Ramos (cell line): Measurements from ENCODE around the gene PTPRN2.
"Not testable (repeated sequence)": the region's sequence is repeated elsewhere in the genome, so short reads cannot be mapped to it uniquely, and the experiment has no call there.

Source experiments
- in situ Hi-C: fragments of 300-500 bp; cut with MboI; formaldehyde crosslinking; loops from one replicate; pipeline ENCODE4 v1.14.3; 2022; ENCODE audit warnings: low sequenced_read_pairs; ENCODE audit not compliant: unreplicated experiment

The PTPRN2 gene

DNA sequence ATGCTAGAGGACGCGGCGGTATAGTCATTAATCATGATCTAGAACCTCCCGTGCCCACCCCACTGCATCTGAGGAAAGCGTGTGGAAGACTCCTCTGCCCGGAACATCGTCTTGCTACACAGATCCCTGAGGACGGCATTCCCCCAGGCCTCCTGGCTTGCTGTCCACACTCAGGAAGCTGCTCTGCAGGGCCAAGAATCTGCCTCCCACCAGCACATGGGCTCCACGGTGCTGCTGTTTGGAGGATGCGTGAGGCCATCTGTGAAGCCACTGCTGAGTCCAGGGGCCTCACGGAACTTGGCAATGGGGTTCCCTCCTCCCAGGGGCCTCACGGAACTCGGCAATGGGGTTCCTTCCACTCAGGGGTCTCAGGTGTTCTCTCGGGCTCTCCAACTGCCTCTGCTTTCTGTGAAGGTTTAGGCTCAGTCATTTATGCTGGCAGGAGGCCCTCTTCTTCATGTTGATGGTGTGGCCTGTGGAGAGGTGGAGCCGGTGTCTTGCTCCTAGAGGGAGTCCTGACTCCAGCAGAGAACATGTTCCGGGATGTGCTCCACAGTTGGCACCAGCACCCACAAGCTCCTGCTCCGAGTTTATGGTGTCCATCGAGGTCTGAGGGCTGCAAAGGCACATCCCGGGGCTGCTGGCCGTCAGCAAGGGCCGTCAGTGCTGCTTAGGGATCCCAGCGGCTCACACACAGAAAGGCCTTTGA, 977.5 kb downstream of the PTPRN2 start:
- in situ Hi-C loops, result no loop called here

DNA sequence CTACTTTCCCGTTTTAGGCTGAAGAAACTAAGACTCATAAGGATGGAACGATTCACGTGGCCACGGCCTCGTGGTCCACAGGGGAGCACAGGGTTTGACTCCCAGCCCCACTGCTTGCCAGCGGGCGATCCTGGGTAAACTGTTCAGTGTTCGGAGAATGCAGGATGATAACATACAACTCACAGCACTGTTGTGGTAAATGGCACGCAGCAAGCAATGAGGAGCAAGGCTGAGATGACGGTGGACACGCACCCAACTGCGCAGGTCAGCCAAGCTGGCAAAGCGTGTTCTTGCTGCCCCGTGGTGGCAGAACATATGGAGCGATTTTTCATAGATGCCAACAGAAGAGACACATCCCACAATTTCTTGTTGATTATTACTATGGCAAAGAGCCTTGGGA, 978.1 kb downstream of the PTPRN2 start:
- in situ Hi-C loops, result no loop called here

DNA sequence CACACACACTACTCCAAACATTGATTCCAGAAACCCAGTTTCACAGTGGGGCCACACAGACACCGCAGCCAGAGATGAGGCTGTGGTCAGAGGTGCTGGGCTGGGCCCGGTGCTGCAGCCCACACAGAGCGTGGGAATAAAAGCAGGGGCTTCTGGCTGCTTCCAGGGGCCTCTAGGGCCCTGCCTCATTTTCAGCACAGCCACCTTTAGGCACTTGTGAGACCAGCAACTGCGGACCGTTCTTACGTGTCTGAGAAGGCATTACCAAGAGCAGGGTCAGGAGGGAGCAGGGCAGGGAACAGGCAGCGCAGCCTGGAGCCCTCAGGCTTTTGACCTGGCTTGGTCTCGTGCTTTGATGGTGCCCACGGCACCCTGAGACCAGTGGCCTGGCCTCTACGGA, 980.4 kb downstream of the PTPRN2 start:
- in situ Hi-C loops, result no loop called here

DNA sequence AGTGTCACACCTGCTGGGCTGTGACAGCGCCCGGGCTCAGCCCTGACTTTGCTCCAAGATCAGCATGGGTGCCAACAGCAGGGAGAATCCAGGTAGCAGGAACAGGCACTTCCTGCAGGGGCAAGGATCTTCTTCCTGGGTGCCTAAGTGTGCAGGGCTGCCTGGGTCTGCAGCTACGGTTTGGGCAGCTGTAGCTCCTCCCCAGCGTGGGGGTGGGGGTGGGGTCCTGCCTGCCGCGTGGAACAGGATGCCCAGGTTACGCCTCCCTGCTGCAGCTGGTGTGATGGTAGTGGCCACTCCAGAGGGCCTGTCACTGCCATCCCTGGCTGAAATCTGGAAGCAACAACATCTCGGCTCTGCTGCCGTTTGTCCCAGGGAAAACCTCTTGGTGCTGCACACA, 981.5 kb downstream of the PTPRN2 start:
- in situ Hi-C loops, result no loop called here

DNA sequence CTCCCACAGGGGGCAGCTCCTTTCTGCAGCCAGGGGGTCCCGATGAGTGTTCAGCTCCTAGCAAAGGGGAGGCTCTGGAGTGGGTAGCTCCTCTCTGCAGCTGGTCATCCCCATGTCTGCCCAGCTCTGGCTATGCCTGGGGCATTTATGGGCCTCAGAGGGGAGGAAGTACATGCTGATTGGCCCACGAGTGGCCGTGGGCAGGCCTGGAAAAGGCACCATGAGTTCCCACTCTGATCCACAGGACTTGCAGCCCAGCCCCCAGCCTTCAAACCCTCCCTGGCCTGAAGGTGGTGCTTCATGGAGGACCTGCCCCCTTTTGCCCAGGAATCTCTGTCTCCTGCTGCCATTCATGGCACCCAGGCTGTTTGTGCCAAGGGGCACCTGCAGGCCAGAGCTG, 982.0 kb downstream of the PTPRN2 start:
- in situ Hi-C loops, result no loop called here

DNA sequence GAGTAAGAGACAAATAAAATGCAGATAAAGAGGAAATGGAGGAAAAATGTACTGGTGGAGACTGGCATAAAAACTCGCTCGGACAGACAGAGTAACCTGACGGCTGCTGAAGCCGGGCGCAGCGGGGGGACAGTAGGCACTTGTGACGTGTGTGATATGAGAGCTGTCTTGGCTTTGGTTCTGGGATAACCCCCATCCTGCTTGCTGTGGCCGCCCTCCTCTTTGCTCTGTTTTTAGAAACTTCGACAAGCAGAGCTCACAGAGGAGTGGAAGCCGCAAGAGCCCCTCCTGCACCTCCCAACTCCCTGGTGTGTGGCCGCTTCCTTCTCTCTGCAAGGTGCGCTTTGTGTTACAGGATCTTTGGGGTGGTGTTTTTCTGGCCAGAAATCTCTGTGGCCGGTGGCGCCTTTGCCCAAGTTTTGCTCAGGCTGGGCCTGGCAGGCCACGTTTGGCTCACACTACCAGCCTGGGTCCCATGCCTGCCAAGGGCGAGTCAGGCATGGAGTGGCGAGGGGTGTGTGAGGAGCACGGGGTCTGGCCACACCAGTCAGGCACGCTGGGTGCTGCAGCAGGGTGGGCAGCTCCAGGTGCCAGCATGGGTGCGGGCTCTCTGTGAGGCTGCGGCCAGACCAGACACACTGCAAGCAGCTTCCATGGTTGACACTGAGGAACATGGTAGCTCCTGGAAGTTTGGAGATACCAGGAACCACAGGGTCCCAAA, 982.8 kb downstream of the PTPRN2 start:
- in situ Hi-C loops, result no loop called here

DNA sequence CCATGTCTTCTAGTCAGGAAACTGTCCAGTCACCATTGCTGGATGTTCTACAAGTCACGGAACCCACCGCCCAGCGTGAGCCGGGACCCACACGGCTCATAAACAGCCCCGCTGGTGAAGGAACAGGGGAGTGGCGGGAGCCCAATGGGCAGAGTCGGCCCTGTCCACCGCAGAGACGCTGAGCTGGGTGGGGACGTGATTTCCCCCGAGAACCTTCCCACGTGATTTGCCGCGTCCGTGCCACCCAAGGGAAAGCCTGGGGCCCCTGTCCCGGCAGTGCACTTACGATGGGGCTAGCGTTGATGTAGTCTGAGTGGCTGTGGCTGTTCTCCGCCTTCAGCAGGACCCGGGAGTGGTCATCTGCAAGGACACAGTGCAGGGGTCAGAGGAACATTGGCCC, 983.9 kb downstream of the PTPRN2 start:
- in situ Hi-C loops, result no loop called here

DNA sequence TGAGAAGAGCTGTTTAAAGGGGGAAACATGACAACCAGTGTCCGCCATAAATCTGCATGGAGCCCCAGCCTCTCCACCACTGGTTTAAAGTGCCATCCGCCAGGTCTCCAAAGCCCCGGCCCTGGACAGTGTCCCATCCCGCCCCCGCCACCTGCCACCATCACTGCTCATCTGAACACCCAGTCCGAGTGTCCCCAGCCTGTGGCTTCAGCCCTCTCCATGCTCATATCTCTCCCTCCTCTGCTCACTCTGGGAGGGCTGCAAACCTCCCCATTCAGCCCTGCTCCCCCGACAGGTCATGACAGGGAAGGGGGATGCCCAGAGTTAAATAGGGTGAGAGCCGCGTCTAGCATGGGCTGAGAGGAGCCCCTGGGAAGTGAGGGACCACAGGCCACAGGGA, 984.6 kb downstream of the PTPRN2 start:
- in situ Hi-C loops, result no loop called here

DNA sequence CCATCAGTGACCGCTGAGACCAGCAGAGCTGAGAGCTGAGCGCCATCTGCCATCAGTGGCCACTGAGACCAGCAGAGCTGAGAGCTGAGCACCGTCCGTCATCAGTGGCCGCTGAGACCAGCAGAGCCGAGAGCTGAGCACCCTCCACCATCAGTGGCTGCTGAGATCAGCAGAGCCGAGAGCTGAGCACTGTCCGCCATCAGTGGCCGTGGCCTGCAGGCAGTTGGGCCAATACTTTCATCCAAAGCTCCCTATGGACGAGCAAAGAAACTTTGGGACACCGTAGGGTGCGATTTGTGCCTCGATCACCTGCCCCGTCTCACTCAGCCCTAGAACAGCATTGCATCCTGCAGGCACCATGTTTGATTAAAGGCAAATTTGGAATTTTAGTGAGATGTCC, 985.0 kb downstream of the PTPRN2 start:
- in situ Hi-C loops, result no loop called here

DNA sequence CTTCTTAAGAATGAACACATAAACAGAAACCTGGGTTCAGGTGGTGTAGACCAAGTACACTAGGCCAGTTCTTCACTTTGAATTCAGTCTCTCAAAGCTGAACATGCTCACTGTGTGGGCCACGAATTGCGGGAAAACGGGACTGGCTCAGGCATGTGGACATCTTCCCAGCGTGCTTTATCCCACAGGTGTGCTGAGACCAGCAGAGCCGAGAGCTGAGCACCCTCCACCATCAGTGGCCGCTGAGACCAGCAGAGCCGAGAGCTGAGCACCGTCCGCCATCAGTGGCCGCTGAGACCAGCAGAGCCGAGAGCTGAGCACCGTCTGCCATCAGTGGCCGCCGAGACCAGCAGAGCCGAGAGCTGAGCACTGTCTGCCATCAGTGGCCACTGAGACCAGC, 985.5 kb downstream of the PTPRN2 start:
- in situ Hi-C loops, result no loop called here

DNA sequence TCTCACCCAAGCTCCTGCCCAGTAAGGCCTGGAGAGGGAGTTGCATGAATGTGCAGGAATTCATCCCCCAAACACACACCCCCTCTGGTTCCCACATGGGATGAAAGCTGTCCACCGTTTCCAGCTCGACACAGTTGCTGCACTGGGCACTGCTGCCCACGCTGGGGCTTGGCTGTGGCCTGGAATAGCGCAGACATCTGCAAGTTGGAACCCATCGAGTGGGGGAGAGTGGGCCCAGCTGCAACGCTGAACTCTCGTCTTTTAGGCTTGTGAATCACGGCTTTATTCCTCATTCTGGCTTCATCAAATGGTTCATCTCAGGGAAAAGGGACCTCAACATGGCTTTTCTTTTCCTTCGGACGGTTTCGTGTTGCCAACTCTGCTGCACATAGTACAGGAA, 986.1 kb downstream of the PTPRN2 start:
- in situ Hi-C loops, result no loop called here

DNA sequence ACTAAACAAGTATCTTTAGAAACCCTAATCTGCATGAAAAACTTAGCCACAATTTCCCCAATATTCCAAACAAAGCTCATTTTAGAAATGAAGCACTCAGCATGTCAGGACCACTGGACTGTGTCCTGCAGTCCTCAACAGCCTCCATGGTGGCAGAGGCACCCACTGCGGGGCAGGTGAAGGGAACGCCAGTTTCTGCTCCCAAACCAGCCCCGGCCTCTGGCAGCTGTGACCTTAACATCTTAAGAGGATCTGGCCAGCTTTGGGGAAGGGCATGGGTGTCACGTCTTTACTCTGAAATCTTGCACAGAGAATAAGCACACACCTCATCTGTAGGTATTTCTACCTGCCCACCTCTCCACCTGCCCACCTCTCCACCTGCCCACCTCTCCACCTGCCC, 988.1 kb downstream of the PTPRN2 start:
- in situ Hi-C loops, result no loop called here

DNA sequence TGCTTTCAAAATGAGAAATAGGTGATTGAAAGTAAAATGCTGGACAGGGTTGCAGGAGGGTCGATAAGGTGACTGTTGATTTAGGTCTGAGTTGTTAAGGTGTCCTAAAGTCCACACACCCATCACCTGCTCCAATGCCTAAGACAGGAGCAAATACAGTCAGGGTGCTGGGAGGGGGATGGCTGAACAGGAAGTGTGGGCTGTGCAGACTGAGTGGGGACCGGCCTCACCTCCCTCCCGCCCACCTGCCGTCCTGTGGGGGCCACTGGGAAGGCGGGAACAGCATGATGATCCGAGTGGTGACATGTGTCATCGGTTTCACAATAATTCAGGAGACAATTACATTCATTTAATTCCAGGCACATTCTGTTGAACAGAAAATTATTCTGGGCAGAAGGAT, 990.1 kb downstream of the PTPRN2 start:
- in situ Hi-C loops, result no loop called here

DNA sequence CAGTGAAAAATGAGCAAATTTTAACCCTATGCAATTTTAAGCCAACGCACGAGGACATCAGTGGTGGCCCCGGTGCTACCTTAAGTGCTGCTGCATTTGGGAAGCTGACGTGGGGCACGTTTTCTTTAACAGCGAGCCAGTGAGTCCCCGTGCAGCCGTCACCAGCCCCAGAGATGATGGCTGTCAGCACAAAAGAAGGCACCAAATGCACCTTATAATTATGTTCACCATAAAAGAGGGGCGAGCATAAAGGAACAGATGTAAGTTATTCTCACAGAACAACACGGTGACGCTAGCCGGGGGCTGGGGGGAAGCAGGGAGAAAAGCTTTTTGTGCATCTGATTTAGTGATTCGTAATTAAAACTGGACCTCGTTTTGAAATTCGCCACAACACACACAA, 990.7 kb downstream of the PTPRN2 start:
- in situ Hi-C loops, result no loop called here

DNA sequence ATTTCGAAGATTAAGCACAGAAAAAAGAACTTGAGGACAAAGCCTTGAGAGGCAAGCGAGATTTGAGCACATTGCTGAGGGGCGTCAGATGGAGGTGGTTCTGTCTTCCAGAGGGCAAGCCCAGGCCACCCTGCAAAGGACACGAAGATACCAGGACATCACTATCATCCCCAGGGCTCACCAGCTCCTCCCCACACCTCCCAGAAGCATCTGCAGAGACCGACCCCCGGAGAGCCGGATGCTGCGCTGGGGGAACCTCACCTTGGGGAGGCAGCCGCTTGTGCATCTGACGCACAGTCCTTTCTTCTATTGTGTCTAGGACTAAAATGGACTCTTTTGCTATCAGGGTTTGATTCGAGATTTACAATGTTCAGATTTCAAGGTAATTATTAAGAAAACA, 991.2 kb downstream of the PTPRN2 start:
- in situ Hi-C loops, result no loop called here

DNA sequence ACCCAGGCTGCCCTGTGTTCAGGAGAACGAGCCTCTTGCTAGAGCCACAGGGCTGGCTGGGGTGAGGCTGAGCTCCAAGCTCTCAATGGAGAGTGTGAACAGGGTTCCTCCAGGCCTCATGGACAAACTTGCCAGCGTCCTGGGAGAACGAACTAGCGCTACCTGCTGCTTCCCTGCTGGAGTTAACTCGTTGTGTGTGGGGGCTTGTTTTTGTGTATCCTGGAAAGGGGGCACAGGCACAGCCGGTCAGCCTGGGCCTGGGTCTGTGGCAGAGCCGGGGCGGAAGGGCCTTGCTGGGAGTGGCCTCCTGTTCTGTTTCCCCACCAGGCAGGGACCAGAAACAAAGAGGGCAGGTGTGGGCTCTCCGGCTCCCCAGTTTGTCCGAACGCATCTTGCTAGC, 991.6 kb downstream of the PTPRN2 start:
- in situ Hi-C loops, result no loop called here

DNA sequence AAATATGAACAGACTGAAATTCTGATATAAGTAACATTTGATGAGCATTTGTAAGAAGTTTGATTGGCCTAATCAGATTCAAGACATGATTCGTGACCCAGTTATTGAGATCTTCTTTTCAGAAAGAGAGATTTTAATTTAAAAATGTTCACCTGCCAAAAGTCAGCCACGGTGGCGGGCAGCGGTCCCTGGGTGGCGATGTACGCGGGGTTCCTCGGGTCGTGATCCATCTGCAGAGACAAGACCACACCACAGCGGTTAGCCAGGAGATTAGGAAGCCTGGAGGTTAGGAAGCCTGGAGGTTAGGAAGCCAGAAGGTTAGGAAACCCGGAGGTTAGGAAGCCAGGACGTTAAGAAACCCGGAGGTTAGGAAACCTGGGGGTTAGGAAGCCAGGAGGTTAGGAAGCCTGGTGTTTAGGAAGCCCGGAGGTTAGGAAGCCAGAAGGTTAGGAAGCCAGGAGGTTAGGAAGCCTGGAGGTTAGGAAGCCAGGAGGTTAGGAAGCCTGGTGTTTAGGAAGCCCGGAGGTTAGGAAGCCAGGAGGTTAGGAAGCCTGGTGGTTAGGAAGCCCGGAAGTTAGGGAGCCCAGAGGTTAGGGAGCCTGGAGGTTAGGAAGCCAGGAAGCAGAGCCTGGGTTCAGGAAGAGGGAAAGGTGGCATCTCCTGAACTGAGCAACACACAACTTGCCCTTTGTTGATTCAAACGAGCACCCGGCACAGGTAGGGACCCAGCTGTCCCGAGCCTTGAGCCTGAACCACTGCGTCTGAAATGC, 992.4 kb downstream of the PTPRN2 start:
- in situ Hi-C loops, result no loop called here

DNA sequence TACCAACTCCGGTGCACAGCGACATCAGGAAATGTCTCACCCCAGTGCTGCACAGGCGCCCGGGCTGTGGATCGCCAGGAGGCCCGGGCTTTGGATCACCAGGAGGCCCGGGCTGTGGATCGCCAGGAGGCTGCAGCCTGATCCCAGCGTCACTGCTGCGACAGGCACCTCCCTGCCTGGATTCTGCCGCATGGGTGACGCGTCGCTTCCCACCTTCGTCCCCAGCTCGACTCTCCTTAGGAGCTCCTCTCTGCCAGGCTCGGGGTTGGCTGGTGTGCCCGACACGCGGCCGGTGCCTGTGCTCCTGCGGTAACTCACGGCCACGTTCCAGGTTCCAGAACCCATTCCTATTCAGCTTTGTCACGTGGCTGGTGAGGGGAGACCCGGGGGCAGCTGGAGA, 993.3 kb downstream of the PTPRN2 start:
- in situ Hi-C loops, result no loop called here

DNA sequence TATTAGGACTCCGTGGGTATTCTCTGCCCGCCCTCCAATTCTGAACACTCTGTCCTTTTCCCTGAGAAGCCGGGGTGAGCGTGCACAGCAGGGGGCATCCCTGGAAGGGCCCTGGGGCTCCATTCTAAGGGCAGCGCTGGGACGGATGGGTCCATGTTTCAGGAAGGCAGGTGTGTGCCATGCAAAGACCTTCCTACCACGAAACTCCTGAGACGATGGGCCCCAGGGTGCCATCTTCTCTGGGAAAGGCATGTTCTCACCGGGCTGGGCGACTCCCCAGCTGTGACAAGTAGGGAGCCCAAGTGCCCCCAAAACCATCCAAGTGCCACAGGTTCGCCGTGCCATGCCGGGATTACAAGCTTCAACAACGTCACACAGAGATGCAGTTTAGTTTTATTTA, 994.1 kb downstream of the PTPRN2 start:
- in situ Hi-C loops, result no loop called here

DNA sequence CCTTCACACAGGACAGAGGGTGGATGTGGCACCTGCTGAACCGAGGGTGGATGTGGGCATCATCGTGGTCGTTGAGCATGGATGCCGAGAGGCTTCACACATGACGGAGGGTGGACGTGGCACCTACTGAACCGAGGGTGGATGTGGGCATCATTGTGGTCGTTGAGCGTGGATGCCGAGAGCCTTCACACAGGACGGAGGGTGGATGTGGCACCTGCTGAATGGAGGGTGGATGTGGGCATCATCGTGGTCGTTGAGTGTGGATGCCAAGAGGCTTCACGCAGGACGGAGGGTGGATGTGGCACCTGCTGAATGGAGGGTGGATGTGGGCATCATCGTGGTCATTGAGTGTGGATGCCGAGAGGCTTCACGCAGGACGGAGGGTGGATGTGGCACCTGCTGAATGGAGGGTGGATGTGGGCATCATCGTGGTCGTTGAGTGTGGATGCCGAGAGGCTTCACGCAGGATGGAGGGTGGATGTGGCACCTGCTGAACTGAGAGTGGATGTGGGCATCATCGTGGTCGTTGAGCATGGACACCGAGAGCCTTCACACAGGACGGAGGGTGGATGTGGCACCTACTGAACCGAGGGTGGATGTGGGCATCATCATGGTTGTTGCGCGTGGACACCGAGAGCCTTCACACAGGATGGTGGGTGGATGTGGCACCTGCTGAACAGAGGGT, 994.8 kb downstream of the PTPRN2 start:
- in situ Hi-C loops, result not testable (repeated sequence)

DNA sequence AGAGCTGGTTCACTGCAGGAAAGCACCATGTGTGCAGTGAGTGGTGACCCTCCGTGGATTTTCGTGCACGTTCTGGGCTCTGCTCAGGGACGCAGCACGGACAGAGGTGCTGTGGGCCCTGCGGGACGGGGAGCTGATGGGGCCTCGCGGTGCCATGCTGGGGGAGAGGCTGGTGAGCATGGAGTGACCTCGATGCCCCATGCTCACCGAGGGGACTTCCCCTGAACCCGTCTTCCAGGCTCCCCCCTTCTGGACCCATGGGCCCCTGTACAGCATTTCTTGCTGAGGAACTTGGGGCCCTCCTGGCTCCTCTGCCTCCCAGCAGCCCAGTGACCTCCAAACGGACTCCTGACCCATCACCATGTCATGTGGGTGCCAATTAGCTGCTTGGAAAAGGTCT, 997.1 kb downstream of the PTPRN2 start:
- in situ Hi-C loops, result no loop called here
